Measurements from ENCODE around the gene CACNB2.

DNA sequence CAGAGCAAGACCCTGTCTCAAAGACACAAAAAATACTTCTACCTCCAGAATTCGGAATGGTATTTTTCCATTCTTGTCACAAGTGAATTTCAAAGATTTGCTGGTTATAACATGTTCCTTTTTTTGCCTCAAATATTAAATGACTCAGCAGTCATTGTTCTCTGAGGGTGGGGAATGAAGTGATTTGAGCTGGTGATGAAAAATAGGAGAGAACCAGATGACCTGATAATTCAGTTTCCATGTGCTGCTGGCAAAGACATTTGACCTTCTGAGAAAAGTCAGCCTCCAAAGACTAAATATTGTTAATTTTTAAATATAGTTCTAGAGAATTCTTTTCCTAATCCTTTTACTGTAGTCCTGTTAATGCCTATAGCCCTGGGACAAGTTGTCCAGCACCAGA is 78.9 kb downstream of the CACNB2 start:
- TF ChIP-seq, protein P1, sequence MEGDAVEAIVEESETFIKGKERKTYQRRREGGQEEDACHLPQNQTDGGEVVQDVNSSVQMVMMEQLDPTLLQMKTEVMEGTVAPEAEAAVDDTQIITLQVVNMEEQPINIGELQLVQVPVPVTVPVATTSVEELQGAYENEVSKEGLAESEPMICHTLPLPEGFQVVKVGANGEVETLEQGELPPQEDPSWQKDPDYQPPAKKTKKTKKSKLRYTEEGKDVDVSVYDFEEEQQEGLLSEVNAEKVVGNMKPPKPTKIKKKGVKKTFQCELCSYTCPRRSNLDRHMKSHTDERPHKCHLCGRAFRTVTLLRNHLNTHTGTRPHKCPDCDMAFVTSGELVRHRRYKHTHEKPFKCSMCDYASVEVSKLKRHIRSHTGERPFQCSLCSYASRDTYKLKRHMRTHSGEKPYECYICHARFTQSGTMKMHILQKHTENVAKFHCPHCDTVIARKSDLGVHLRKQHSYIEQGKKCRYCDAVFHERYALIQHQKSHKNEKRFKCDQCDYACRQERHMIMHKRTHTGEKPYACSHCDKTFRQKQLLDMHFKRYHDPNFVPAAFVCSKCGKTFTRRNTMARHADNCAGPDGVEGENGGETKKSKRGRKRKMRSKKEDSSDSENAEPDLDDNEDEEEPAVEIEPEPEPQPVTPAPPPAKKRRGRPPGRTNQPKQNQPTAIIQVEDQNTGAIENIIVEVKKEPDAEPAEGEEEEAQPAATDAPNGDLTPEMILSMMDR (IDR thresholded peaks at IDR 0.05), result no peak
- no peak for TF ChIP-seq POLR2A (IDR thresholded peaks at IDR 0.05)
